HCT116 (cell line): ENCODE results near the gene TRPV5.

Experiments used
- CEBPB ChIP-seq: IDR thresholded peaks from 2 replicates; pipeline ENCODE4 v1.6.1; 2012; ENCODE audit warnings: low read depth
- CTCF ChIP-seq, 3 experiments: fragments of 200-600 bp in 1 of 3; sonication (generic) in 1 of 3; IDR thresholded peaks in 2 of 3; conservative IDR thresholded peaks in 1 of 3; 2 replicates each; pipeline ENCODE4 v1.5.1; 2012 to 2017; ENCODE audit warnings: low read depth in 2 of 3, low read length in 2 of 3, antibody characterized with exemption in 1 of 3, borderline replicate concordance in 1 of 3, control low read depth in 1 of 3, mild to moderate bottlenecking in 1 of 3, mixed read lengths in 1 of 3, mixed run types in 1 of 3, moderate library complexity in 1 of 3; ENCODE audit not compliant: insufficient read depth in 1 of 3
- EZH2 ChIP-seq: fragments of 200-600 bp; sonication (generic); IDR thresholded peaks from 2 replicates; pipeline ENCODE4 v1.6.1; 2017; ENCODE audit warnings: antibody characterized with exemption, mixed run types
- JUND ChIP-seq: IDR thresholded peaks from 2 replicates; pipeline ENCODE4 v1.6.1; 2012
- POLR2A ChIP-seq: IDR thresholded peaks from 2 replicates; pipeline ENCODE4 v1.7.0; 2011; ENCODE audit warnings: borderline replicate concordance; ENCODE audit not compliant: insufficient read depth, insufficient read length; ENCODE audit errors: extremely low read depth
- POLR2AphosphoS5 ChIP-seq: IDR thresholded peaks from 2 replicates; pipeline ENCODE4 v1.6.1; 2011; ENCODE audit warnings: mild to moderate bottlenecking, low read depth, low read length, moderate library complexity
- RAD21 ChIP-seq: IDR thresholded peaks from 2 replicates; pipeline ENCODE4 v1.6.1; 2012; ENCODE audit warnings: low read depth, mild to moderate bottlenecking
- SRF ChIP-seq: IDR thresholded peaks from 2 replicates; pipeline ENCODE4 v1.6.1; 2012; ENCODE audit warnings: low read depth
- TCF7L2 ChIP-seq: IDR thresholded peaks from 2 replicates; pipeline ENCODE4 v1.7.0; 2011; ENCODE audit warnings: borderline replicate concordance, inconsistent platforms; ENCODE audit not compliant: insufficient read depth, insufficient read length; ENCODE audit errors: extremely low read depth
- YY1 ChIP-seq: IDR thresholded peaks from 2 replicates; pipeline ENCODE4 v1.6.1; 2011; ENCODE audit warnings: low read length, low read depth, moderate library complexity, mild to moderate bottlenecking; ENCODE audit not compliant: insufficient replicate concordance; ENCODE audit errors: extremely low read depth

GRCh38 chr7:142961973-142962926, 28.7 kb upstream of the TRPV5 start, which contains the start of gene KEL:
- TF ChIP-seq CTCF (IDR thresholded peaks at IDR 0.05 in 2 of 3, conservative IDR thresholded peaks at IDR 0.05 in 1 of 3; ENCODE audit: borderline replicate concordance in 1 of 3, insufficient read depth in 1 of 3, low read depth in 2 of 3, low read length in 2 of 3) (no peak), POLR2AphosphoS5 (no peak), JUND (no peak), TCF7L2 (no peak), SRF (no peak), RAD21 (no peak), POLR2A (no peak), CEBPB (no peak), YY1 (no peak), EZH2 (no peak)
